B cell (primary cell): ENCODE results near the gene ASPG. TPM values are rescaled to one million over a fixed set of nuclear protein-coding genes. Genes with fewer than 3 reads are reported as not detected.

Experiments used
- ATAC-seq: fragments of 200-7000 bp; cut with Tn5 transposase; one replicate; pipeline ENCODE4 v1.10.0; 2021; ENCODE audit warnings: low read depth, mild to moderate bottlenecking, moderate number of reproducible peaks, moderate library complexity
- CTCF ChIA-PET: fragments of 350-600 bp; sonication (Branson Sonifier 250); formaldehyde crosslinking; loops from one replicate; lab custom pipeline; 2021; ENCODE audit warnings: antibody characterized with exemption, inconsistent platforms; lab: Charles Lee
- POLR2A ChIA-PET: fragments of 350-600 bp; sonication (Branson Sonifier 250); formaldehyde crosslinking; loops from one replicate; lab custom pipeline; 2021; ENCODE audit warnings: antibody characterized with exemption; lab: Charles Lee
- DNase-seq: peaks from one replicate; pipeline ENCODE4 v3.0.0; 2013
- H2AFZ ChIP-seq: 2 replicates; pipeline ENCODE4 v1.6.1; 2012; ENCODE audit warnings: mild to moderate bottlenecking, low read depth, low read length; ENCODE audit not compliant: insufficient read depth, poor library complexity, severe bottlenecking
- H3K27ac ChIP-seq, 2 donors: 1 replicate in 1 of 2; 2 replicates in 1 of 2; pipeline ENCODE4 v1.5.1; 2012 to 2013; ENCODE audit warnings: low read length in 2 of 2, mild to moderate bottlenecking in 2 of 2, moderate library complexity in 1 of 2
- H3K27me3 ChIP-seq, 4 experiments: fragments of 200-600 bp in 1 of 4; sonication (generic) in 1 of 4; replicated peaks in 1 of 4; 1 replicate in 2 of 4; 2 replicates in 2 of 4; pipeline versions ENCODE4 v1.6.1 to v1.7.0; 2013 to 2016; ENCODE audit warnings: low read length in 3 of 4, mild to moderate bottlenecking in 2 of 4, mixed read lengths in 1 of 4, moderate library complexity in 1 of 4; ENCODE audit not compliant: insufficient read depth in 4 of 4, control insufficient read depth in 3 of 4; ENCODE audit errors: control extremely low read depth in 1 of 4
- H3K36me3 ChIP-seq, 2 experiments: replicated peaks in 1 of 2; 1 replicate in 1 of 2; 2 replicates in 1 of 2; pipeline versions ENCODE4 v1.6.1 to v1.7.1; 2013; ENCODE audit warnings: low read length in 1 of 2; ENCODE audit not compliant: insufficient read depth in 2 of 2, control insufficient read depth in 1 of 2; ENCODE audit errors: control extremely low read depth in 1 of 2, extremely low read depth in 1 of 2
- H3K4me1 ChIP-seq, 2 donors: fragments of 200-600 bp in 1 of 2; sonication (generic) in 1 of 2; 1 replicate in 1 of 2; 2 replicates in 1 of 2; pipeline versions ENCODE4 v1.5.1 to v1.6.1; 2013 to 2017; ENCODE audit warnings: low read length in 2 of 2; ENCODE audit not compliant: control insufficient read depth in 2 of 2, insufficient read depth in 2 of 2
- H3K4me2 ChIP-seq: replicated peaks from 2 replicates; pipeline ENCODE3; 2012; ENCODE audit warnings: mild to moderate bottlenecking, low read depth, low read length; ENCODE audit not compliant: poor library complexity, severe bottlenecking
- H3K4me3 ChIP-seq, 5 experiments: fragments of 200-600 bp in 1 of 5; sonication (generic) in 1 of 5; 1 replicate in 3 of 5; 2 replicates in 2 of 5; pipeline versions ENCODE4 v1.5.1 to v1.7.0; 2011 to 2016; ENCODE audit warnings: low read length in 4 of 5, mild to moderate bottlenecking in 4 of 5, low read depth in 2 of 5, control low read depth in 1 of 5, moderate library complexity in 1 of 5; ENCODE audit not compliant: insufficient read depth in 1 of 5; ENCODE audit errors: control extremely low read depth in 1 of 5, extremely low read depth in 1 of 5
- H3K79me2 ChIP-seq: fragments of 200-600 bp; sonication (generic); one replicate; pipeline ENCODE4 v1.6.0; 2016; ENCODE audit warnings: low read length; ENCODE audit not compliant: control insufficient read depth, insufficient read depth
- H3K9ac ChIP-seq: fragments of 200-600 bp; sonication (generic); 2 replicates; pipeline ENCODE4 v1.6.1; 2017; ENCODE audit warnings: mild to moderate bottlenecking, low read length, moderate library complexity
- H3K9me3 ChIP-seq, 3 donors: one replicate each; pipeline versions ENCODE4 v1.6.1 to v1.7.1; 2013; ENCODE audit warnings: low read length in 2 of 3; ENCODE audit not compliant: control insufficient read depth in 2 of 3, insufficient read depth in 1 of 3; ENCODE audit errors: control extremely low read depth in 1 of 3
- H4K20me1 ChIP-seq: 2 replicates; pipeline ENCODE4 v1.6.0; 2012; ENCODE audit warnings: mild to moderate bottlenecking, low read length; ENCODE audit not compliant: insufficient read depth, control insufficient read depth, poor library complexity, severe bottlenecking
- H3K27ac Mint-ChIP-seq: one replicate; pipeline ENCODE4 v1.8.0; 2021; ENCODE audit warnings: mixed read lengths
- H3K27me3 Mint-ChIP-seq: one replicate; pipeline ENCODE4 v1.8.0; 2021; ENCODE audit warnings: mixed read lengths
- H3K4me1 Mint-ChIP-seq: one replicate; pipeline ENCODE4 v1.8.0; 2021; ENCODE audit warnings: mixed read lengths
- H3K4me3 Mint-ChIP-seq: one replicate; pipeline ENCODE4 v1.8.0; 2021; ENCODE audit warnings: mixed read lengths
- H3K9me3 Mint-ChIP-seq: one replicate; pipeline ENCODE4 v1.8.0; 2022; ENCODE audit warnings: mixed read lengths; ENCODE audit not compliant: insufficient read depth
- CTCF ChIP-seq: fragments of 200-600 bp; IDR thresholded peaks from one replicate; pipeline ENCODE4 v1.8.0; 2022; ENCODE audit warnings: antibody characterized with exemption, mild to moderate bottlenecking
- EZH2 ChIP-seq: IDR thresholded peaks from 2 replicates; pipeline ENCODE4 v1.6.1; 2012; ENCODE audit warnings: borderline replicate concordance, low read depth, mild to moderate bottlenecking, moderate library complexity, low read length; ENCODE audit not compliant: insufficient read depth, poor library complexity, severe bottlenecking
- WGBS: methylation state at CpG from one replicate; pipeline ENCODE4 v1.1.5; 2013; ENCODE audit warnings: missing lambda C conversion rate; ENCODE audit not compliant: insufficient coverage; 5-methylcytosine and 5-hydroxymethylcytosine counted together
- intact Hi-C: fragments of 100-400 bp; cut with micrococcal nuclease; formaldehyde crosslinking; loops from one replicate; pipeline ENCODE4 v1.10.0; 2022
- polyA plus RNA-seq: library from polyadenylated mRNA; depleted of rRNA; stranded (reverse); fragments of >200 nt; gene quantifications from 2 replicates; pipeline ENCODE4 v1.2.3, GENCODE V29; 2012
- total RNA-seq, 2 donors: library from RNA; stranded (reverse); fragments of 120-200 nt in 1 of 2; gene quantifications; 1 replicate in 1 of 2; 2 replicates in 1 of 2; pipeline versions ENCODE4 v1.2.3 to v1.2.4, GENCODE V29; 2013 to 2022

The ASPG gene
- total and polyA plus RNA-seq, 2 donors (not counting 1 experiment from before 2014, with no cell fraction given), result not detected

- Mint-ChIP-seq H3K4me1 (no peaks in the 10 kb centered on the region), H3K4me3 (no peak overlapping the region), H3K9me3 (no peaks in the 10 kb centered on the region), H3K27ac (no peak overlapping the region), H3K27me3 (peaks cover 30% of the 10 kb centered on the region)
- no peaks in the 10 kb centered on the region for H3K9me3 ChIP-seq
- H3K4me3 ChIP-seq, result no peak overlapping the region
- no peak overlapping the region for H2AFZ ChIP-seq
- H3K4me2 ChIP-seq, result no peak overlapping the region
- ChIA-PET CTCF (no interaction called here), POLR2A (no interaction called here)
- no peak overlapping the region for H3K9ac ChIP-seq
- H3K27ac ChIP-seq, result no peak overlapping the region
- no peaks in the 10 kb centered on the region for H3K36me3 ChIP-seq
- intact Hi-C loops, result no loop called here
- H3K4me1 ChIP-seq, result no peaks in the 10 kb centered on the region
- DNase-seq (no peak), ATAC-seq (no peak)
- peaks cover 0 to 9% (median 0%) of the 10 kb centered on the region in 4 experiments for H3K27me3 ChIP-seq
- no peaks in the 10 kb centered on the region for H3K79me2 ChIP-seq
- WGBS, result 83% methylated on average over 3 of the region's 5 CpGs
- no peak for TF ChIP-seq EZH2
- no peak for TF ChIP-seq CTCF
- no peaks in the 10 kb centered on the region for H4K20me1 ChIP-seq
These were observed 46.3 kb upstream of the ASPG start for GRCh38 chr14:104039214-104039613.

DNA sequence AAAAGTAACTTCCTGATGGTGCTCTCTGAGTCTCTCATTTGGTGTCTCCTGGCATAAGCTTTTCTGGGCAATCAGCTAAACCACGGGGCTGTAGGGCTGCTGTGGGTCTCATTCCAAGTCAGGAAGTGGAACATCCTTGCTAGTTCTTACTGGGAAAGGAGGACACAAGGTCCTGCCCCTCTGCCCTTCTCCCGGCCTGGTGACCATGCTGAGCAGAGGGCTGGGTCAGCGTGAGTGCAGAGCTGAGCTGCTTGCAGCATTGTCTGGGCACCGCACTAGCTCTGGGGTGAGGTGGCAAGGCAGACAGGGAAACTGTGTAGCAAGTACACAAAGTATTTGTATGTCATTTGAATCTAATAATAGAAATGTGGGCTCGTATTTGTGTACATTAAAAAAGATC, 45.0 kb upstream of the ASPG start:
- intact Hi-C loops, result no loop called here
- TF ChIP-seq EZH2 (no peak), CTCF (no peak)

More for the DNA sequence above, 45.0 kb upstream of the ASPG start:
- WGBS, result 66% methylated on average over 3 of the region's 5 CpGs
- no peak overlapping the region for H3K4me3 Mint-ChIP-seq
- H3K9me3 Mint-ChIP-seq, result no peaks in the 10 kb centered on the region
- H3K36me3 ChIP-seq, result no peaks in the 10 kb centered on the region
- H3K27ac Mint-ChIP-seq, result no peak overlapping the region
- H3K4me2 ChIP-seq, result no peak overlapping the region
- H3K79me2 ChIP-seq, result no peaks in the 10 kb centered on the region
- no peak overlapping the region for H3K4me3 ChIP-seq
- CTCF ChIA-PET, result no interaction called here
- no peak overlapping the region for H3K9ac ChIP-seq
- POLR2A ChIA-PET, result no interaction called here
- H4K20me1 ChIP-seq, result no peaks in the 10 kb centered on the region
- ATAC-seq (no peak), DNase-seq (no peak)
- no peak overlapping the region for H3K27ac ChIP-seq
- H3K27me3 Mint-ChIP-seq, result peaks cover 37% of the 10 kb centered on the region
- H3K4me1 Mint-ChIP-seq, result no peaks in the 10 kb centered on the region
- no peak overlapping the region for H2AFZ ChIP-seq
- no peaks in the 10 kb centered on the region for H3K9me3 ChIP-seq
- no peaks in the 10 kb centered on the region for H3K4me1 ChIP-seq
- peaks cover 0 to 9% (median 0%) of the 10 kb centered on the region in 4 experiments for H3K27me3 ChIP-seq
